Endothelial cell of umbilical vein (primary cell): Measurements from ENCODE around the gene COX7A2L. TPM values are rescaled to one million over a fixed set of nuclear protein-coding genes. Genes with fewer than 3 reads are reported as not detected.

ENCODE experiments used
- BruUV-seq: library from RNA; stranded (reverse); fragments of 400-500 nt; replicated peaks from 2 replicates; lab custom pipeline; 2021; lab: Mats Ljungman, UMichigan
- CTCF ChIA-PET: fragments of 300-600, 350-600 bp; sonication (Branson Sonifier 250); formaldehyde crosslinking; loops from one replicate; lab custom pipeline; 2021; ENCODE audit warnings: antibody characterized with exemption, inconsistent platforms; lab: Charles Lee
- POLR2A ChIA-PET: fragments of 300-600, 350-600 bp; sonication (Branson Sonifier 250); formaldehyde crosslinking; loops from one replicate; lab custom pipeline; 2021; ENCODE audit warnings: antibody characterized with exemption, inconsistent platforms; lab: Charles Lee
- DNase-seq: peaks from one replicate; pipeline ENCODE4 v3.0.0-alpha.2; 2011; ENCODE audit warnings: low read depth, low spot score
- FAIRE-seq: peaks from 2 replicates; lab custom pipeline; 2011; peaks lifted over from hg19 to GRCh38; lab: Jason Lieb, UNC
- H2AFZ ChIP-seq: 2 replicates; pipeline ENCODE4 v1.6.0; 2012; ENCODE audit warnings: low read depth, low read length, control low read depth, inconsistent platforms
- H3K27ac ChIP-seq: 2 replicates; pipeline ENCODE4 v1.5.1; 2011; ENCODE audit warnings: low read depth, mild to moderate bottlenecking, control low read depth, low read length, moderate library complexity; ENCODE audit not compliant: insufficient read depth
- H3K27me3 ChIP-seq, 2 experiments: 2 replicates each; pipeline versions ENCODE4 v1.6.0 to v1.6.1; 2011; ENCODE audit warnings: low read length in 2 of 2, mixed read lengths in 1 of 2; ENCODE audit not compliant: control insufficient read depth in 2 of 2, insufficient read depth in 2 of 2
- H3K36me3 ChIP-seq, 2 experiments: 2 replicates in 1 of 2; 3 replicates in 1 of 2; pipeline ENCODE4 v1.5.1; 2011; ENCODE audit warnings: low read length in 2 of 2, mild to moderate bottlenecking in 1 of 2, moderate library complexity in 1 of 2; ENCODE audit not compliant: control insufficient read depth in 2 of 2, insufficient read depth in 2 of 2; ENCODE audit errors: extremely low read depth in 1 of 2
- H3K4me1 ChIP-seq: 3 replicates; pipeline ENCODE4 v1.5.1; 2011; ENCODE audit warnings: mild to moderate bottlenecking, low read length; ENCODE audit not compliant: control insufficient read depth, insufficient read depth; ENCODE audit errors: extremely low read depth
- H3K4me2 ChIP-seq: 2 replicates; pipeline ENCODE4 v1.6.1; 2011; ENCODE audit warnings: low read length, control low read depth, mixed read lengths; ENCODE audit not compliant: insufficient read depth
- H3K4me3 ChIP-seq, 3 experiments: fragments of 200-600 bp in 1 of 3; sonication (generic), shearing (Covaris generic) in 1 of 3; replicated peaks in 1 of 3; 2 replicates each; pipeline ENCODE4 v1.5.1; 2011 to 2016; ENCODE audit warnings: control low read depth in 3 of 3, low read length in 3 of 3, mild to moderate bottlenecking in 2 of 3, inconsistent platforms in 1 of 3, low read depth in 1 of 3, moderate library complexity in 1 of 3; ENCODE audit not compliant: insufficient read depth in 1 of 3
- H3K79me2 ChIP-seq: 2 replicates; pipeline ENCODE4 v1.6.0; 2012; ENCODE audit warnings: low read length, inconsistent platforms; ENCODE audit not compliant: control insufficient read depth, insufficient read depth
- H3K9ac ChIP-seq: replicated peaks from 2 replicates; pipeline ENCODE3; 2011; ENCODE audit warnings: low read length, control low read depth; ENCODE audit not compliant: insufficient read depth; ENCODE audit errors: extremely low read depth
- H3K9me1 ChIP-seq: replicated peaks from 3 replicates; pipeline ENCODE4 v1.6.0; 2011; ENCODE audit warnings: mild to moderate bottlenecking, low read length; ENCODE audit not compliant: control insufficient read depth, insufficient read depth; ENCODE audit errors: extremely low read depth
- H3K9me3 ChIP-seq: replicated peaks from 2 replicates; pipeline ENCODE4 v1.5.1; 2012; ENCODE audit warnings: low read length, inconsistent platforms; ENCODE audit not compliant: control insufficient read depth, insufficient read depth
- H4K20me1 ChIP-seq: replicated peaks from 2 replicates; pipeline ENCODE3; 2011; ENCODE audit warnings: mild to moderate bottlenecking, low read length; ENCODE audit not compliant: control insufficient read depth, insufficient read depth; ENCODE audit errors: extremely low read depth
- EZH2 ChIP-seq: IDR thresholded peaks from 2 replicates; pipeline ENCODE4 v1.6.1; 2012; ENCODE audit warnings: borderline replicate concordance, low read depth, mild to moderate bottlenecking, moderate library complexity, low read length, inconsistent platforms; ENCODE audit not compliant: severe bottlenecking
- FOS ChIP-seq: IDR thresholded peaks from 2 replicates; pipeline ENCODE4 v1.6.1; 2011; ENCODE audit warnings: mild to moderate bottlenecking, low read length, moderate library complexity, borderline replicate concordance; ENCODE audit not compliant: insufficient read depth
- GATA2 ChIP-seq: IDR thresholded peaks from 2 replicates; pipeline ENCODE4 v1.7.0; 2011; ENCODE audit warnings: low read depth, mild to moderate bottlenecking, moderate library complexity, mixed read lengths, low read length; ENCODE audit not compliant: insufficient read length, insufficient read depth
- JUN ChIP-seq: IDR thresholded peaks from 2 replicates; pipeline ENCODE4 v1.6.1; 2011; ENCODE audit warnings: borderline replicate concordance, low read depth; ENCODE audit not compliant: insufficient read length, insufficient read depth
- MYC ChIP-seq: IDR thresholded peaks from one replicate; pipeline ENCODE4 v1.6.1; 2011; ENCODE audit warnings: mild to moderate bottlenecking, low read depth, low read length
- POLR2A ChIP-seq: IDR thresholded peaks from 2 replicates; pipeline ENCODE4 v1.6.1; 2012; ENCODE audit warnings: low read depth, mild to moderate bottlenecking, control low read depth, low read length
- POLR2AphosphoS5 ChIP-seq: IDR thresholded peaks from 2 replicates; pipeline ENCODE4 v1.6.1; 2012; ENCODE audit warnings: low read depth, mild to moderate bottlenecking, control low read depth, low read length, moderate library complexity; ENCODE audit not compliant: insufficient read depth
- dilution Hi-C: fragments of 300-500 bp; cut with MboI; formaldehyde crosslinking; loops from one replicate; pipeline ENCODE4 v1.15.0; 2019; ENCODE audit warnings: low sequenced_read_pairs; ENCODE audit not compliant: extremely low pct_ligation_motif_present
- intact Hi-C: fragments of 100-400 bp; cut with micrococcal nuclease; formaldehyde crosslinking; loops from one replicate; pipeline ENCODE4 v1.10.0; 2022
- polyA plus RNA-seq, 4 experiments: library from polyadenylated mRNA; depleted of rRNA in 3 of 4; stranded (reverse) in 3 of 4; unstranded in 1 of 4; fragments of >200 nt; gene quantifications; 2 replicates each; pipeline versions ENCODE4 v1.2.1 to v1.2.3, GENCODE V29; 2011 to 2012; ENCODE audit warnings: missing spikeins in 1 of 4
- total RNA-seq: library from RNA; stranded (reverse); gene quantifications from 2 replicates; pipeline ENCODE4 v1.2.3, GENCODE V29; 2021
- TF ChIP-seq, protein P1 (sequence below): IDR thresholded peaks from 2 replicates; pipeline ENCODE4 v1.6.1; 2011; ENCODE audit not compliant: insufficient read depth, insufficient read length
- TF ChIP-seq, protein P2 (sequence below), 2 donors: IDR thresholded peaks; 1 replicate in 1 of 2; 2 replicates in 1 of 2; pipeline ENCODE4 v1.5.1; 2011; ENCODE audit warnings: low read length in 2 of 2, mild to moderate bottlenecking in 2 of 2, moderate library complexity in 2 of 2, control low read depth in 1 of 2, inconsistent platforms in 1 of 2, low read depth in 1 of 2; ENCODE audit not compliant: insufficient read depth in 1 of 2; ENCODE audit errors: extremely low read depth in 1 of 2

The COX7A2L gene
- total and polyA plus RNA-seq, 2 donors (not counting 3 experiments of a cell fraction or from before 2014, with no cell fraction given): 94.2 to 119 TPM

DNA sequence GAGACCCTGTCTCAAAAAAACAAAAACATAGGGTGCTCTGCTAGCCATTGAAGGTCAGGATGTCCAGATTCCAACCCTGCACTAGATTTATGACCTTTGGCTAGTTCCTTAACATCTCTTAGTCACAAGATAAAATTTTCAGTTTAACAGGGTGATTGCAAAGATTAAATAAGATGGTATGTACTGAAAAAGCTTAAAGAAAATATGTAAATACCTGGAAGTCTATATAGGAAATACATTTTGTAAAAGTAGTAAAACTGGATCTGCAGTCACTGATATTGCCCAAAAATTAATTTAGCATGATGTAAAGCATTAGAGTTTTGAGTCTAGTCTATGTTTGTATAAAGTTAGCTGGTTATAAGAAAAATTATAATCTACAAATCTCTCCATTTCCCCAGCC, 5.4 kb upstream of the COX7A2L start:
- Histone ChIP-seq H3K27me3 (peaks cover 8 to 10% of the 10 kb centered on the region in 2 experiments), H3K27ac (no peak overlapping the region), H3K4me2 (no peak overlapping the region), H3K36me3 (no peaks in the 10 kb centered on the region), H2AFZ (no peak overlapping the region), H3K4me1 (peaks cover 5% of the 10 kb centered on the region), H4K20me1 (no peaks in the 10 kb centered on the region), H3K79me2 (no peaks in the 10 kb centered on the region), H3K4me3 (no peak overlapping the region), H3K9ac (no peak overlapping the region), H3K9me1 (no peaks in the 10 kb centered on the region), H3K9me3 (no peaks in the 10 kb centered on the region)
- intact Hi-C loops: no loop called here
- FAIRE-seq: no peak
- POLR2A ChIA-PET: no interaction called here
- CTCF ChIA-PET: interaction anchor here (1.0 to 2.1 kb wide), 2 partner anchors 17 to 19 kb away, joined by 4 to 5 read pairs; no protein-coding TSS in a partner anchor
- no peak for TF ChIP-seq POLR2AphosphoS5
- no peak for TF ChIP-seq FOS
- TF ChIP-seq, protein P1, sequence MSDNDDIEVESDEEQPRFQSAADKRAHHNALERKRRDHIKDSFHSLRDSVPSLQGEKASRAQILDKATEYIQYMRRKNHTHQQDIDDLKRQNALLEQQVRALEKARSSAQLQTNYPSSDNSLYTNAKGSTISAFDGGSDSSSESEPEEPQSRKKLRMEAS: no peak
- no peak for TF ChIP-seq POLR2A
- TF ChIP-seq MYC: no peak
- TF ChIP-seq EZH2: no peak
- TF ChIP-seq, protein P2, sequence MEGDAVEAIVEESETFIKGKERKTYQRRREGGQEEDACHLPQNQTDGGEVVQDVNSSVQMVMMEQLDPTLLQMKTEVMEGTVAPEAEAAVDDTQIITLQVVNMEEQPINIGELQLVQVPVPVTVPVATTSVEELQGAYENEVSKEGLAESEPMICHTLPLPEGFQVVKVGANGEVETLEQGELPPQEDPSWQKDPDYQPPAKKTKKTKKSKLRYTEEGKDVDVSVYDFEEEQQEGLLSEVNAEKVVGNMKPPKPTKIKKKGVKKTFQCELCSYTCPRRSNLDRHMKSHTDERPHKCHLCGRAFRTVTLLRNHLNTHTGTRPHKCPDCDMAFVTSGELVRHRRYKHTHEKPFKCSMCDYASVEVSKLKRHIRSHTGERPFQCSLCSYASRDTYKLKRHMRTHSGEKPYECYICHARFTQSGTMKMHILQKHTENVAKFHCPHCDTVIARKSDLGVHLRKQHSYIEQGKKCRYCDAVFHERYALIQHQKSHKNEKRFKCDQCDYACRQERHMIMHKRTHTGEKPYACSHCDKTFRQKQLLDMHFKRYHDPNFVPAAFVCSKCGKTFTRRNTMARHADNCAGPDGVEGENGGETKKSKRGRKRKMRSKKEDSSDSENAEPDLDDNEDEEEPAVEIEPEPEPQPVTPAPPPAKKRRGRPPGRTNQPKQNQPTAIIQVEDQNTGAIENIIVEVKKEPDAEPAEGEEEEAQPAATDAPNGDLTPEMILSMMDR (IDR thresholded peaks at IDR 0.05; ENCODE audit: extremely low read depth in 1 of 2, insufficient read depth in 1 of 2, low read depth in 1 of 2, low read length in 2 of 2): no peak
- TF ChIP-seq GATA2: no peak
- no peak for TF ChIP-seq JUN
- DNase-seq: no peak
- dilution Hi-C loops: no loop called here
- BruUV-seq: no TSS peak
